Lower leg skin (tissue), 3 donors: ENCODE results near the gene ZNF92.
"Not testable (repeated sequence)": the region's sequence is repeated elsewhere in the genome, so short reads cannot be mapped to it uniquely, and the experiment has no call there.

Experiments used
- POLR2A ChIP-seq, 2 donors: fragments of 450-650 bp; IDR thresholded peaks; one replicate each; pipeline ENCODE4 v1.6.1; 2016 to 2017; ENCODE audit warnings: antibody characterized with exemption in 2 of 2, mild to moderate bottlenecking in 1 of 2, moderate library complexity in 1 of 2
- TF ChIP-seq, protein P1 (sequence below), 3 donors: fragments of 450-650 bp; IDR thresholded peaks; one replicate each; pipeline ENCODE4 v1.5.1; 2016; ENCODE audit warnings: antibody characterized with exemption in 3 of 3, mild to moderate bottlenecking in 3 of 3, moderate library complexity in 2 of 3

DNA sequence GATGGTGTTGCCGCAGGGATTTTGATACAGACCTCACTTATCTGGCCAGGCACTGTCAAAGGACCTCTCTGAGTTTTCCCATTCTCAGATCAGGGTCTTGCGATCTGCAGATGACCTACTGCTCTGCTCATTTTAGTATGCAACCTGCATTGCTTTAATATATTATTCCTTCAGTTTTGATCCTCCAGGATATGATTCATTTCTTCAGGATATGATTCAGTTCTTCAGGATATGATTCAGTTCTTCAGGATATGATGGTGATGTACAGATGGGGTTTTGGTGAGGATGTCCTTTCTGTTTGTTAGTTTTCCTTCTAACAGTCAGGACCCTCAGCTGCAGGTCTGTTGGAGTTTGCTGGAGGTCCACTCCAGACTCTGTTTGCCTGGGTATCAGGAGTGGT lies 33.1 kb downstream of the ZNF92 start:
- not testable (repeated sequence) for TF ChIP-seq POLR2A (IDR thresholded peaks at IDR 0.05)
- TF ChIP-seq, protein P1, sequence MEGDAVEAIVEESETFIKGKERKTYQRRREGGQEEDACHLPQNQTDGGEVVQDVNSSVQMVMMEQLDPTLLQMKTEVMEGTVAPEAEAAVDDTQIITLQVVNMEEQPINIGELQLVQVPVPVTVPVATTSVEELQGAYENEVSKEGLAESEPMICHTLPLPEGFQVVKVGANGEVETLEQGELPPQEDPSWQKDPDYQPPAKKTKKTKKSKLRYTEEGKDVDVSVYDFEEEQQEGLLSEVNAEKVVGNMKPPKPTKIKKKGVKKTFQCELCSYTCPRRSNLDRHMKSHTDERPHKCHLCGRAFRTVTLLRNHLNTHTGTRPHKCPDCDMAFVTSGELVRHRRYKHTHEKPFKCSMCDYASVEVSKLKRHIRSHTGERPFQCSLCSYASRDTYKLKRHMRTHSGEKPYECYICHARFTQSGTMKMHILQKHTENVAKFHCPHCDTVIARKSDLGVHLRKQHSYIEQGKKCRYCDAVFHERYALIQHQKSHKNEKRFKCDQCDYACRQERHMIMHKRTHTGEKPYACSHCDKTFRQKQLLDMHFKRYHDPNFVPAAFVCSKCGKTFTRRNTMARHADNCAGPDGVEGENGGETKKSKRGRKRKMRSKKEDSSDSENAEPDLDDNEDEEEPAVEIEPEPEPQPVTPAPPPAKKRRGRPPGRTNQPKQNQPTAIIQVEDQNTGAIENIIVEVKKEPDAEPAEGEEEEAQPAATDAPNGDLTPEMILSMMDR (IDR thresholded peaks at IDR 0.05), result not testable (repeated sequence)
